Measurements from ENCODE around the gene CDK18. TPM values are rescaled to one million over a fixed set of nuclear protein-coding genes. Genes with fewer than 3 reads are reported as not detected.

Gene CDK18
- total RNA-seq, 6 experiments from 2014 or later, result 6.3 to 22.3 (median 9.7) TPM

- Histone ChIP-seq H3K36me3 (no peaks in the 10 kb centered on the region), H3K9me3 (no peaks in the 10 kb centered on the region), H3K27me3 (no peaks in the 10 kb centered on the region), H3K4me1 (no peaks in the 10 kb centered on the region), H3K27ac (no peak overlapping the region), H3K4me3 (no peak overlapping the region)
- TF ChIP-seq POLR2A (IDR thresholded peaks at IDR 0.05), result no peak
- TF ChIP-seq, protein P1, sequence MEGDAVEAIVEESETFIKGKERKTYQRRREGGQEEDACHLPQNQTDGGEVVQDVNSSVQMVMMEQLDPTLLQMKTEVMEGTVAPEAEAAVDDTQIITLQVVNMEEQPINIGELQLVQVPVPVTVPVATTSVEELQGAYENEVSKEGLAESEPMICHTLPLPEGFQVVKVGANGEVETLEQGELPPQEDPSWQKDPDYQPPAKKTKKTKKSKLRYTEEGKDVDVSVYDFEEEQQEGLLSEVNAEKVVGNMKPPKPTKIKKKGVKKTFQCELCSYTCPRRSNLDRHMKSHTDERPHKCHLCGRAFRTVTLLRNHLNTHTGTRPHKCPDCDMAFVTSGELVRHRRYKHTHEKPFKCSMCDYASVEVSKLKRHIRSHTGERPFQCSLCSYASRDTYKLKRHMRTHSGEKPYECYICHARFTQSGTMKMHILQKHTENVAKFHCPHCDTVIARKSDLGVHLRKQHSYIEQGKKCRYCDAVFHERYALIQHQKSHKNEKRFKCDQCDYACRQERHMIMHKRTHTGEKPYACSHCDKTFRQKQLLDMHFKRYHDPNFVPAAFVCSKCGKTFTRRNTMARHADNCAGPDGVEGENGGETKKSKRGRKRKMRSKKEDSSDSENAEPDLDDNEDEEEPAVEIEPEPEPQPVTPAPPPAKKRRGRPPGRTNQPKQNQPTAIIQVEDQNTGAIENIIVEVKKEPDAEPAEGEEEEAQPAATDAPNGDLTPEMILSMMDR (IDR thresholded peaks at IDR 0.05), result no peak
- ATAC-seq, result no peak
- intact Hi-C loops (cut with DNase I), result no loop called here
- no peak for DNase-seq
- 73% methylated on average over 6 of the region's 6 CpGs for WGBS (ENCODE audit: insufficient coverage, low coverage, low lambda C conversion rate, missing lambda C conversion rate)
Observed at GRCh38 chr1:205470131-205470530, 34.3 kb upstream of the CDK18 start.

DNA sequence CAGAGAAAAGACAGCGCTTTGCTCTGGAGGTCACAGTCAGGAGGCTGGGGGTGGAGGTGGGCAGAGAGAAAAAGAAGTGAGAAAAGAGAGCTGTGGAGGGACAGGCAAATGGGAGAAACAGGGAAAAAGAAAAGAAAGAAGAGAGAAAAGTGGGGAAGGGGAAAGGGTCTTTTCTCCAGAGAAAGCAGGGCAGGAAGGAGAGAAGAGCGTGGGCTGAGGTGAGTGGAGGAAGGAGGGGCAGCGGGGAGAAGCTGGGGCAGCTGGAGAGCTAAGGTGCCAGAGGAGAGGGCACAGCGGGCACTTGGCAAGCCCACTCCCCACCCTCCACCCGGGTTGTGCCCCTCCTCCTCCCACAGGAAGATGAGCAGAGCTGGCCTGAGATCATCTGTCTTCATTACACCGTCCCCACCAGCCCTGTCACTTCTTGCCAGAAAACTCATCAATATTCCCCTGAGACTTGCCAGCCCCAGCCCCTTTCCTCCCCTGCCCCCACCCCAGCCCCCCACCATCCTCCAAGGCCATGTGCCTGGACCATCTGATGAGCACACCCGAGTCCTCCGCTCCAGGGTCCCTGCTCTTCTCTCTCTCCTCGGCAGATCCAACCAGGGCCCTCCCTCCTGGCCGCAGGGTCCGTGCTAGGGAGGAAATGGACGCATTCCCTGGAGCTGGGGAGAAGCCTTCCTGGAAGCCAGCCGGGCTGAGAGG, 31.6 kb upstream of the CDK18 start:
- no peak for TF ChIP-seq POLR2A (IDR thresholded peaks at IDR 0.05)
- TF ChIP-seq, protein P1 (IDR thresholded peaks at IDR 0.05), result no peak
- Histone ChIP-seq H3K4me3 (no peak overlapping the region), H3K27me3 (no peaks in the 10 kb centered on the region), H3K4me1 (no peaks in the 10 kb centered on the region), H3K9me3 (no peaks in the 10 kb centered on the region), H3K36me3 (no peaks in the 10 kb centered on the region), H3K27ac (no peak overlapping the region)
- no peak for DNase-seq
- 29% methylated on average over 11 of the region's 13 CpGs for WGBS (ENCODE audit: insufficient coverage, low coverage, low lambda C conversion rate, missing lambda C conversion rate)
- intact Hi-C loops (cut with DNase I), result no loop called here
- no peak for ATAC-seq

- 34% methylated on average over 4 of the region's 4 CpGs for WGBS (ENCODE audit: insufficient coverage, low coverage, low lambda C conversion rate, missing lambda C conversion rate)
- no peak for DNase-seq
- Histone ChIP-seq H3K4me3 (no peak overlapping the region), H3K9me3 (no peaks in the 10 kb centered on the region), H3K27ac (no peak overlapping the region), H3K36me3 (no peaks in the 10 kb centered on the region), H3K27me3 (no peaks in the 10 kb centered on the region), H3K4me1 (no peaks in the 10 kb centered on the region)
- TF ChIP-seq, protein P1 (IDR thresholded peaks at IDR 0.05), result no peak
- no peak for TF ChIP-seq POLR2A (IDR thresholded peaks at IDR 0.05)
- no peak for ATAC-seq
- intact Hi-C loops (cut with DNase I), result no loop called here
Observed at GRCh38 chr1:205473475-205473874, 31.0 kb upstream of the CDK18 start.

DNA sequence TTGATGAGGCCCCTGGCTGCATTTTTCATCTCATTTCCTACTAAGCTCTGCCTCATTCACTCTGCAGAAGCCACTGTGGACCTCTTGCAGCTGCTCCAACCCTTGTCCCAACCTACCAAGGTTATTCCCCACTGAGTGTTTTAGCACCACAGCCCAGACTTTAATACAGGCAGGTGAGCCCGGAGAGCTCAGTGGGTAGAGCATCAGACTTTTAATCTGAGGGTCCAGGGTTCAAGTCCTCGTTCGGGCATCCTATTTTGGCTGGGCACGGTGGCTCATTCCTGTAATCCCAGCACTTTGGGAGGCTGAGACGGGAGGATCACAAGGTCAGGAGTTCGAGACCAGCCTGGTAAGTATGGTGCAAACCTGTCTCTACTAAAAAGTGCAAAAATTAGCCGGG, 30.5 kb upstream of the CDK18 start:
- Histone ChIP-seq H3K27me3 (no peaks in the 10 kb centered on the region), H3K27ac (no peak overlapping the region), H3K4me3 (no peak overlapping the region), H3K9me3 (no peaks in the 10 kb centered on the region), H3K36me3 (no peaks in the 10 kb centered on the region), H3K4me1 (no peaks in the 10 kb centered on the region)
- TF ChIP-seq, protein P1 (IDR thresholded peaks at IDR 0.05), result no peak
- no peak for TF ChIP-seq POLR2A (IDR thresholded peaks at IDR 0.05)
- no peak for DNase-seq
- ATAC-seq, result no peak
- 69% methylated on average over 4 of the region's 7 CpGs for WGBS (ENCODE audit: insufficient coverage, low coverage, low lambda C conversion rate, missing lambda C conversion rate)
- intact Hi-C loops (cut with DNase I), result no loop called here
